HG02943 (cell line): Measurements from ENCODE around the gene GPR179.
A peak's percentile ranks its signal among the peaks of the same experiment; 100 is the strongest.

Experiments
- ATAC-seq: cut with Tn5 transposase; IDR thresholded peaks from one replicate; pipeline ENCODE4 v1.9.1; 2021; ENCODE audit warnings: mild to moderate bottlenecking, low read depth, moderate library complexity; ENCODE audit not compliant: unreplicated experiment

Gene GPR179

GRCh38 chr17:38343608-38344419 is at the start of gene GPR179:
Gene GPR179 (minus strand): TSS chr17:38343956. CDS start chr17:38343789, 167 bp downstream.
- ATAC-seq, result no peak

- ATAC-seq, result no peak
These were observed 35.7 kb upstream of the GPR179 start for GRCh38 chr17:38379448-38379847.

- no peak for ATAC-seq
These were observed 25.5 kb upstream of the GPR179 start for GRCh38 chr17:38369124-38369886.

GRCh38 chr17:38364741-38365140 is 21.0 kb upstream of the GPR179 start:
- no peak for ATAC-seq

GRCh38 chr17:38363016-38363415 is 19.3 kb upstream of the GPR179 start:
- ATAC-seq, result no peak

- ATAC-seq, result no peak
These were observed 18.1 kb upstream of the GPR179 start for GRCh38 chr17:38361694-38362465.

- ATAC-seq, result no peak
These were observed 15.1 kb upstream of the GPR179 start for GRCh38 chr17:38358586-38359513.

GRCh38 chr17:38357486-38358123 is 13.8 kb upstream of the GPR179 start:
- no peak for ATAC-seq

- ATAC-seq, result no peak
These were observed 11.5 kb upstream of the GPR179 start for GRCh38 chr17:38355251-38355650.

GRCh38 chr17:38354466-38354865 is 10.7 kb upstream of the GPR179 start:
- ATAC-seq, result no peak

- ATAC-seq, result no peak
These were observed 9.9 kb upstream of the GPR179 start for GRCh38 chr17:38353668-38354067.

GRCh38 chr17:38353086-38353604 is 9.4 kb upstream of the GPR179 start:
- ATAC-seq, result no peak

- ATAC-seq, result no peak
These were observed 8.7 kb upstream of the GPR179 start for GRCh38 chr17:38352245-38353085.

- peak; percentile 70 for ATAC-seq
These were observed 7.9 kb upstream of the GPR179 start, which contains the start of gene SOCS7 for GRCh38 chr17:38351412-38352222. Gene SOCS7 (plus strand): TSS chr17:38351844. CDS start chr17:38352053, 209 bp downstream.

- no peak for ATAC-seq
These were observed 6.3 kb upstream of the GPR179 start for GRCh38 chr17:38350035-38350434.

GRCh38 chr17:38349097-38349730 is 5.5 kb upstream of the GPR179 start:
- ATAC-seq, result no peak

- no peak for ATAC-seq
These were observed 2.0 kb upstream of the GPR179 start for GRCh38 chr17:38345743-38346142.
